NCI-H2107 treated with DMSO at 0.1 percent for 48 hours (cell line): ENCODE measurements around the gene BAG2.

ENCODE experiments used
- DNase-seq: peaks from one replicate; lab custom pipeline; 2025; ENCODE audit not compliant: unreplicated experiment; lab: John Stamatoyannopoulos, UW

Gene BAG2

DNA sequence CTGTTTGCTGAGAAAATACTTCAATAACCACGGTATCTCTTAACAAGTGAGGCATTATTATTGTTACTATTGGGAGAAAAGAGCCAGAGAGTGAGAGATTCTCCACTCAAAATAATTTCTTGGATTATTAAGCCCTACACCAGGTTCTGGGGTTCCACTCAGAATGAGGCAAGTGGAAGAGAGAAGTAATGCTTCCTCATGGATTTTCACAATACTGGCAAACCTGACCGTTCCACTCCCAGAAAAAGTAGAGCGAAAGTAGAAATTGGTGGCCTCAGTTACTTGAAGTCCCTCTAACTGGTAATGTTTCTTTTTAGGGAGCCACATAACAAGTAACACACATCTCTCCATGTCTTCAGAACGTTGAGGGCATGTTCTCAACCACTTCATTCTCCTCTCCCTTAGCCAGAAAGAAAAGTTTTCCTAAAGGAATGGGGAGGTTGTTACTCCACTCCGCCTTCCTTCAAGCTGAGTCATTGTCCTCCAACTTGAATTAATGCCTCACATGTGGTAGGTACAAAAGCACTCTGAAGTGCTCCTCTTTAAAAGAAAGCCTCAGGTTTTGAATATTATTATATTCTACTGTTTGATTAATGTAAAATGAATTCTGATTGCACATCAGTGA lies 1.9 kb downstream of the BAG2 start:
- DNase-seq = peak; percentile 4

DNA sequence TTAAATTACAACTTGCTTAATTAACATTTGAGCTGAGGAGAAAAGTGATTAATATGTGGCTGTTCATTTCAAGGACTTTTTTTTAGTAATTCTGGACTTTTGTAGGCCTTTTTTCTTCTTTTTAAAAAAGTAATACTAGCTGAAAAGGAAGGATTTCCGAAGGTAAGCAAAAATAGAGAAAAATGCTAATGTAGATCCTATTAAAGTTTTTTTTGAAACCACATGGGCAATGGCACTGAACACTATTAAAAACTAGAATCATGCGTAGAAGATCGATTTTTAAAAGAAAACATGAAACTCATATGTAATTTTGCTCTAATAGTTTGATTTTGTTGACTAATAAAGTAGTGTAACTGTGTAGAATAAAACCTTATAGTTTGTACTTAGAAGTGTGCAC lies 2.4 kb downstream of the BAG2 start:
- no peak for DNase-seq

DNA sequence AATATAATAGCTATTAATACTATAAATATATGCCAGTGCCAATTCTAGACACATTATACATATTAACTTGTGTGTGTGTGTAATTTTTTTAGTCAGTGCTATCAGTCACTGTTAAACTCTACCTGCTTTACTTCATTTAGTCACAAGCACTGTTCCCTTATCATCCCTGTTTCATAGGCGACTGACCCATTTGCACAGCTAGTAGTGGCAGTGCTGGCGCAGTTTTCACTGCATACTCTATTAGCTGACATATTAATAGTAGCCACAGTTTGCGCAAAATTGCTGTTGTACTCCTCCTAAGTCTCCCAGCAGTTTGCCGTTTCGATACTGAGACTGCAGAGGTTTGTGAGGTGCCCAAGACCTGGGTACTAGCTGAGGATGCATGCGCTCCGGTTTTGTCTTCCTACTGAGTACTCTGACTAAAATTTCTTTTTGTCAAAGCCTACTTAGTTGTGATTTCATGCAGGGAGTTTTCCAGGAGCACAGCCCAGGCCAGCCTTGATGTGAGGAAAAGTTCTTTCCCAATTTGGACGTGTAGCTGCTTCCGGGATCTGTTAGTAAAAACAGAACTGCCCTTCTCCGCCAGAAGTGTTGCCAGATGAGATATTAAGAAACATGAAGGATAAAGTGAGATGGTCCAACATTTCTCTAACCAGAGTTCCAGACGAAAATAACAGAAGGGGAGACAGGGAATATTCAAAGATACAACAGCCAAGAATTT lies 5.6 kb downstream of the BAG2 start:
- no peak for DNase-seq

DNA sequence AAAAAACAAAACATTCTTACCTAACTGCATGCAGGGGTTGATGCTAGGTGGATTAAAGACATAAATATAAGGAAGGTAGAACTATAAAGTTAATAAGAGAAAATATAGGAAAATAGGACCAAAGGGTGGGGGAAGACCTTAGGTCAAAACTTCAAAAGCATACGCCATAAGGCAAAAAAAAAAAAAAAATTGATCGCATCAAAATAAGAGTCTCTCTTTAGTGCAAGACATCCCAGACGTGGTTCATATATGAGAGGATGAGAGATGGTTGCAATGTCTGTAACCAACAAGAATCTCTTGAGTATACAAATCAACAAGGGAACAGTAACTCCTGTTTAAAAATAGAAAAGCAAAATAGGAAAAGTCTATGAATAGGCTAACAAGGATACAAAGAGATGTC lies 8.5 kb downstream of the BAG2 start:
- no peak for DNase-seq

GRCh38 chr6:57182017-57182432 lies 9.9 kb downstream of the BAG2 start:
- no peak for DNase-seq

DNA sequence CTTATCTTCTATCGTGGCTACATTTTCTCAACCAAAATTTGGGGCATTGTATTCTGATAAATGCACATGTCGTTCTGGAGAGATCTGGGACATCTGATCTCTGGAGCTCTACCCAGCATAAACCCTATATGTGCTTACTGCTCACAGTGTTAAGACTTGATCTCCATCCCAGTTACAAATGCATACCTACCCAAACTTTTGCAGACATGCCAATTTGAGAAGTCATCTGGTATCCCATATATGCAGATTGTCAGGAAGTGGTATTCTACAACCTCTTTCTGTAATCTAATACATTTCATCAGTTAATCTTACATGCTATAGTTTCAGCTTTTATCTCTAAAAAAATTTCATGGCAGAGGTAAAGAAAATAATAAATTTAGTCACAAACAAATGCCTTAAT lies 11.2 kb downstream of the BAG2 start:
- no peak for DNase-seq

DNA sequence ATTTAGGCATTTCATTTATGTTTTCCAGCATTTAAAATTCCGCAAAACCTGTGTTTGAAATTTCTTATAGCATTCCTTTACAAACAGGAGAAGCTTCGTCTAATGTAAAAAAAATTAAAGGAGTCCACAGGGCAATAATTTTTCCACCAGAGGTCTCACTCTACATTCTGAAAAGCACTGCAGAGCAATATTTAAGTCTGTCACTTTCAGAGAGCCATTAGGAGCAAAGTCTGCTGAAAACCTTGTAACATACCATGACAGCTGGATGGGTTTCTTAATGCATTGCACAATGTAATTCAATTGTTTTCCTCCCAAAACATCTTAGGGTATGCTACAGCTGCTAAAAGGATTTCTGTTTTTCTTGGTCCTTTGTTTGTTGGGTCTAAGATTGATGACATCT lies 18.0 kb downstream of the BAG2 start:
- DNase-seq = no peak

DNA sequence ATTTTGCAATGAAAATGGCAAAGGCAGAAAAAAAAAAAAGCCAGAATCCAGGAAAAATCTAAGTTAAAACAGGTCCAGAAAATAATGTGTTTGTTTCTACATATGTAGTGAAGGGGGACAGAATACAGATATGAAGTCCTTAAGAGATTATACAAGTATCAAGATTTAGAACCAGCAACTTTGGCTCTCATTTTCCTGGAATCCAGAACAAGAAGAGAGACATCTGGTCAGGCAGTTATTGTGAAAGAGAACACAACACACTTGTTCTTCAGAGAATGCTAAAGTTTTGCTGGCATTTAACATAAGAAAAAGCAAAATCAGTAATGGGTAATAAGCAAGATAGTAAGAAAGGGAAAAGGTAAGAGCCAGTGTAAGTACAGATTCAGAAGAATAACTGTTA lies 21.1 kb downstream of the BAG2 start:
- no peak for DNase-seq

GRCh38 chr6:57195457-57195856 lies 23.3 kb downstream of the BAG2 start:
- DNase-seq = no peak

GRCh38 chr6:57198926-57199636 lies 27.0 kb downstream of the BAG2 start:
- no peak for DNase-seq

- DNase-seq = no peak
Observed at GRCh38 chr6:57201718-57202117, 29.6 kb downstream of the BAG2 start.

GRCh38 chr6:57205550-57206328 lies 33.6 kb downstream of the BAG2 start:
- no peak for DNase-seq

- DNase-seq = no peak
Observed at GRCh38 chr6:57207141-57207540, 35.0 kb downstream of the BAG2 start.

GRCh38 chr6:57207872-57208271 lies 35.7 kb downstream of the BAG2 start:
- no peak for DNase-seq

DNA sequence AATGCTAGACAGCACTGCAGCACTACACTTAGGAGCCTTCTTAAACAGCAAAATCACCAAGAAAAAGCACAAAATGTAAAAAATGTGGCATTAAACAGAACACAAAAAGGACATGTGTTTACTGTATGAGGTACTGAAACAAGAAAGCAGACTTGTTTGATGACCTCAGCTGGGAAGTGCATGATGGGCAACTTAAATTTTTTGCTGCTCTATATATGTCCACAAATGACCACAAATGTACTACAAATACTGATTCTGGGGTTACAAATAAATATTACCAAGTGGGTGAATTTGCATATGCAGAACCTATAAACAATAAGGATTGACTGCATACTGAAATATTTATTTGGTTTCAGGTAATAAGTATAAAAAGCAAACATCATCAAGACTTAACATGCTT lies 36.9 kb downstream of the BAG2 start:
- no peak for DNase-seq

DNA sequence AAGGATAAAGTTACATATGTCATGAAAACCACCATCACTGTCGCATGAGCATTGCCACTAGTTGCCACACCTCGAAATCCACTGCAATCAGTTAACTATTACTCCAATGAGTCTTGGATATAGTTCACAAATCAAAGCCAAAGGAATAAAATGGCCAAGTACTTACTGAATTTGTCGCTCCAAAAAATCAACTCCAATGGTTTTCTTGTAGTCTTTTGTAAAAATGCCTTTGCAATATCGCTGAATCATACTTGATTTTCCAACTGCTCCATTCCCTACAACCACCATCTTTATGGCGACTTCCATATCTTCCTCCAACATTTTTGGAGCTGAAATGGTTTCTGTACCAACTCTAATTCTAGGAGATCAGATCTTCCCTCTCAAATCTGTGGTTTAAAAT lies 37.9 kb downstream of the BAG2 start:
- no peak for DNase-seq

GRCh38 chr6:57215260-57215659 lies 43.1 kb downstream of the BAG2 start:
- DNase-seq = no peak

GRCh38 chr6:57216235-57217101 lies 44.3 kb downstream of the BAG2 start:
- no peak for DNase-seq

DNA sequence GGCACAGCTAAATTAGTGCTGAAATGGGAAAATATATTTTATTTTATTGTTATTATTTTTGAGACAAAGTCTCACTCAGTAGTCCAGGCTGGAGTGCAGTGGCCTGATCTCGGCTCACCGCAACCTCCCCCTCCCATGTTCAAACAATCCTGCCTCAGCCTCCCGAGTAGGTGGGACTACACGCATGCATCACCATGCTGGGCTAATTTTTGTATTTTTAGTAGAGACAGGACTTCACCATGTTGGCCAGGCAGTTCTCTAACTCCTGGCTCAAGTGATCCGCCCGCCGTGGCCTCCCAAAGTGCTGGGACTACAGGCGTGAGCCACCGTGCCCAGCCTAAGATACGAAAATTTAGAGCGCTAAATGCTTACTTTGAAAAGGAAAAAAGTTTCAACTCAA lies 45.1 kb downstream of the BAG2 start:
- DNase-seq = no peak

DNA sequence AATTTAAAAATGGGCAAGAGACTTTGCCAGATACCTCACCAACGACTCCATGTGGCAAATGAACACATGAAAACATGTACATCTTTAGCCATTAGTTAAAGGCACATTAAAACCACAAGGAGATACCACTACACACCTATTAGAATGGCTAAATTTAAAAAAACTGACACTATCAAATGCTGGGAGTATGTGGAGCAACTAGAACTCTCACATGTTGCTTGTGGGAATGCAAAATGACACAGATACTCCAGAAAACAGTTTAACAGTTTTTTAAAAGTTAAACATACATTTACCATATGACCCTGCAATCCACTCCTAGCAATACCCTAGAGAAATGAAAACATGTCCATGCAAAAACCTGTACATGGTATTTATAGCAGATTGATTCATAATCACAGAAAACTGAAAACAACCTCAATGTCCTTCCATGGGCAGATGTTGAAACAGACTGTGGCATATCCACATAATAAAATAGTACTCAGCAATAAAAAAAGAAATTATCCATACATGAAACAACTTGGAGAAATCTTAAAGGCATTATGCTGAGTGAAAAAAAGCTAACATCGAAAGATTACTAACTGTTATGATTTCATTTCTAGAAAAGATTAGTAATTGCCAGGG lies 48.1 kb downstream of the BAG2 start:
- DNase-seq = no peak
